WTC11 (cell line): ENCODE measurements around the gene FAU. TPM values are rescaled to one million over a fixed set of nuclear protein-coding genes. Genes with fewer than 3 reads are reported as not detected.

Experiments used
- AR ChIP-seq: fragments of 250-450 bp; sonication (Bioruptor Pico); IDR thresholded peaks from 2 replicates; pipeline ENCODE4 v1.9.0; 2021; ENCODE audit warnings: mild to moderate bottlenecking
- ATF2 ChIP-seq: sonication (generic); formaldehyde crosslinking; IDR thresholded peaks from 2 replicates; pipeline ENCODE4 v1.8.1; 2022; ENCODE audit warnings: low read depth, missing genetic modification reagents, borderline replicate concordance
- CBFB ChIP-seq: sonication (generic); formaldehyde crosslinking; IDR thresholded peaks from 2 replicates; pipeline ENCODE4 v1.8.1; 2022; ENCODE audit warnings: mild to moderate bottlenecking, low read depth, missing genetic modification reagents
- GABPB1 ChIP-seq: sonication (generic); formaldehyde crosslinking; IDR thresholded peaks from 2 replicates; pipeline ENCODE4 v1.8.1; 2023; ENCODE audit warnings: mild to moderate bottlenecking, missing genetic modification reagents
- GRHL2 ChIP-seq: fragments of 250-450 bp; sonication (Bioruptor Pico); IDR thresholded peaks from 2 replicates; pipeline ENCODE4 v1.8.0; 2022; ENCODE audit warnings: mild to moderate bottlenecking, moderate library complexity; ENCODE audit not compliant: insufficient replicate concordance, severe bottlenecking
- HMGXB4 ChIP-seq: sonication (generic); formaldehyde crosslinking; IDR thresholded peaks from 2 replicates; pipeline ENCODE4 v1.8.1; 2023; ENCODE audit warnings: mild to moderate bottlenecking, moderate library complexity, missing genetic modification reagents
- IRF2 ChIP-seq: sonication (generic); formaldehyde crosslinking; IDR thresholded peaks from 2 replicates; pipeline ENCODE4 v1.8.0; 2022; ENCODE audit warnings: low read depth, missing genetic modification reagents, borderline replicate concordance
- MYBL2 ChIP-seq: sonication (generic); formaldehyde crosslinking; IDR thresholded peaks from 2 replicates; pipeline ENCODE4 v1.8.1; 2023; ENCODE audit warnings: mild to moderate bottlenecking, moderate library complexity, missing genetic modification reagents
- NR1H2 ChIP-seq: sonication (generic); formaldehyde crosslinking; IDR thresholded peaks from 2 replicates; pipeline ENCODE4 v1.9.0; 2021; ENCODE audit warnings: mild to moderate bottlenecking, moderate library complexity, missing genetic modification reagents
- NR2C2 ChIP-seq: sonication (generic); formaldehyde crosslinking; IDR thresholded peaks from 2 replicates; pipeline ENCODE4 v1.8.0; 2022; ENCODE audit warnings: mild to moderate bottlenecking, missing genetic modification reagents
- SP1 ChIP-seq: sonication (generic); formaldehyde crosslinking; conservative IDR thresholded peaks from 2 replicates; pipeline ENCODE4 v1.8.1; 2022; ENCODE audit warnings: missing genetic modification reagents
- TCF7 ChIP-seq: sonication (generic); formaldehyde crosslinking; IDR thresholded peaks from 2 replicates; pipeline ENCODE4 v1.8.0; 2022; ENCODE audit warnings: mild to moderate bottlenecking, low read depth, missing genetic modification reagents, moderate library complexity
- ZNF317 ChIP-seq: sonication (generic); formaldehyde crosslinking; IDR thresholded peaks from 2 replicates; pipeline ENCODE4 v1.8.1; 2023; ENCODE audit warnings: low read depth, mild to moderate bottlenecking, moderate library complexity, missing genetic modification reagents, borderline replicate concordance
- ZNF423 ChIP-seq: fragments of 250-450 bp; sonication (Bioruptor Pico); IDR thresholded peaks from 2 replicates; pipeline ENCODE4 v2.1.2; 2022; ENCODE audit warnings: mild to moderate bottlenecking, moderate library complexity
- ZNF512 ChIP-seq: sonication (generic); formaldehyde crosslinking; IDR thresholded peaks from 2 replicates; pipeline ENCODE4 v1.8.1; 2022; ENCODE audit warnings: missing genetic modification reagents, borderline replicate concordance
- ZNF671 ChIP-seq: fragments of 250-450 bp; sonication (Bioruptor Pico); IDR thresholded peaks from 2 replicates; pipeline ENCODE4 v1.8.0; 2021; ENCODE audit warnings: mild to moderate bottlenecking
- total RNA-seq: library from RNA; stranded (reverse); gene quantifications from 3 replicates; pipeline ENCODE4 v1.2.3, GENCODE V29; 2021
- TF ChIP-seq, protein P1 (sequence below): sonication (generic); formaldehyde crosslinking; IDR thresholded peaks from 2 replicates; pipeline ENCODE4 v1.8.1; 2022; ENCODE audit warnings: low read depth, mild to moderate bottlenecking, moderate library complexity, missing genetic modification reagents, borderline replicate concordance
- TF ChIP-seq, protein P2 (sequence below): sonication (generic); formaldehyde crosslinking; IDR thresholded peaks from 2 replicates; pipeline ENCODE4 v1.8.0; 2022; ENCODE audit warnings: mild to moderate bottlenecking, missing genetic modification reagents
- TF ChIP-seq, protein P3 (sequence below): sonication (generic); formaldehyde crosslinking; IDR thresholded peaks from 2 replicates; pipeline ENCODE4 v1.8.1; 2023; ENCODE audit warnings: mild to moderate bottlenecking, missing genetic modification reagents, moderate library complexity
- TF ChIP-seq, protein P4 (sequence below): sonication (generic); formaldehyde crosslinking; IDR thresholded peaks from 2 replicates; pipeline ENCODE4 v1.8.0; 2022; ENCODE audit warnings: mild to moderate bottlenecking, missing genetic modification reagents
- TF ChIP-seq, protein P5 (sequence below): sonication (generic); formaldehyde crosslinking; IDR thresholded peaks from 2 replicates; pipeline ENCODE4 v1.8.0; 2022; ENCODE audit warnings: mild to moderate bottlenecking, missing genetic modification reagents

The FAU gene
- total RNA-seq, 1 experiment from 2014 or later: 991 TPM

GRCh38 chr11:65117206-65118096 is 4.5 kb downstream of the FAU start, which contains the start of gene ZNHIT2 (continued):
- TF ChIP-seq HMGXB4: peak; percentile 89; the same call in 1 of the 2 replicates
- TF ChIP-seq AR: peak; percentile 79; the same call in 1 of the 2 replicates
- TF ChIP-seq ZNF671 (CRISPR knock-in tag): peak; percentile 76; the same call in 1 of the 2 replicates
- TF ChIP-seq, protein P1, sequence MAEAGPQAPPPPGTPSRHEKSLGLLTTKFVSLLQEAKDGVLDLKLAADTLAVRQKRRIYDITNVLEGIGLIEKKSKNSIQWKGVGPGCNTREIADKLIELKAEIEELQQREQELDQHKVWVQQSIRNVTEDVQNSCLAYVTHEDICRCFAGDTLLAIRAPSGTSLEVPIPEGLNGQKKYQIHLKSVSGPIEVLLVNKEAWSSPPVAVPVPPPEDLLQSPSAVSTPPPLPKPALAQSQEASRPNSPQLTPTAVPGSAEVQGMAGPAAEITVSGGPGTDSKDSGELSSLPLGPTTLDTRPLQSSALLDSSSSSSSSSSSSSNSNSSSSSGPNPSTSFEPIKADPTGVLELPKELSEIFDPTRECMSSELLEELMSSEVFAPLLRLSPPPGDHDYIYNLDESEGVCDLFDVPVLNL (CRISPR knock-in tag): no peak
- TF ChIP-seq, protein P2, sequence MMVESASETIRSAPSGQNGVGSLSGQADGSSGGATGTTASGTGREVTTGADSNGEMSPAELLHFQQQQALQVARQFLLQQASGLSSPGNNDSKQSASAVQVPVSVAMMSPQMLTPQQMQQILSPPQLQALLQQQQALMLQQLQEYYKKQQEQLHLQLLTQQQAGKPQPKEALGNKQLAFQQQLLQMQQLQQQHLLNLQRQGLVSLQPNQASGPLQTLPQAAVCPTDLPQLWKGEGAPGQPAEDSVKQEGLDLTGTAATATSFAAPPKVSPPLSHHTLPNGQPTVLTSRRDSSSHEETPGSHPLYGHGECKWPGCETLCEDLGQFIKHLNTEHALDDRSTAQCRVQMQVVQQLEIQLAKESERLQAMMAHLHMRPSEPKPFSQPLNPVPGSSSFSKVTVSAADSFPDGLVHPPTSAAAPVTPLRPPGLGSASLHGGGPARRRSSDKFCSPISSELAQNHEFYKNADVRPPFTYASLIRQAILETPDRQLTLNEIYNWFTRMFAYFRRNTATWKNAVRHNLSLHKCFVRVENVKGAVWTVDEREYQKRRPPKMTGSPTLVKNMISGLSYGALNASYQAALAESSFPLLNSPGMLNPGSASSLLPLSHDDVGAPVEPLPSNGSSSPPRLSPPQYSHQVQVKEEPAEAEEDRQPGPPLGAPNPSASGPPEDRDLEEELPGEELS (CRISPR knock-in tag): peak; percentile 91
- TF ChIP-seq SP1 (CRISPR knock-in tag): peak; percentile 85
- TF ChIP-seq TCF7 (CRISPR knock-in tag): no peak
- peak; percentile 97 for TF ChIP-seq NR2C2 (CRISPR knock-in tag)
- TF ChIP-seq ATF2 (CRISPR knock-in tag): no peak
- TF ChIP-seq NR1H2 (CRISPR knock-in tag): no peak
- TF ChIP-seq, protein P3, sequence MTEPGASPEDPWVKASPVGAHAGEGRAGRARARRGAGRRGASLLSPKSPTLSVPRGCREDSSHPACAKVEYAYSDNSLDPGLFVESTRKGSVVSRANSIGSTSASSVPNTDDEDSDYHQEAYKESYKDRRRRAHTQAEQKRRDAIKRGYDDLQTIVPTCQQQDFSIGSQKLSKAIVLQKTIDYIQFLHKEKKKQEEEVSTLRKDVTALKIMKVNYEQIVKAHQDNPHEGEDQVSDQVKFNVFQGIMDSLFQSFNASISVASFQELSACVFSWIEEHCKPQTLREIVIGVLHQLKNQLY: no peak; the same call in 1 of the 2 replicates
- no peak for TF ChIP-seq GRHL2
- TF ChIP-seq MYBL2 (CRISPR knock-in tag): no peak
- peak; percentile 95 for TF ChIP-seq GABPB1 (CRISPR knock-in tag)
- no peak for TF ChIP-seq ZNF423 (CRISPR knock-in tag)
- TF ChIP-seq IRF2 (CRISPR knock-in tag): no peak
- no peak for TF ChIP-seq ZNF317
- TF ChIP-seq, protein P4, sequence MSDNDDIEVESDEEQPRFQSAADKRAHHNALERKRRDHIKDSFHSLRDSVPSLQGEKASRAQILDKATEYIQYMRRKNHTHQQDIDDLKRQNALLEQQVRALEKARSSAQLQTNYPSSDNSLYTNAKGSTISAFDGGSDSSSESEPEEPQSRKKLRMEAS (CRISPR knock-in tag): peak; percentile 74; the same call in 1 of the 2 replicates
- TF ChIP-seq CBFB (CRISPR knock-in tag): 0 out of 2 replicates have a peak, but pooled peaks have one; percentile 64
- TF ChIP-seq, protein P5, sequence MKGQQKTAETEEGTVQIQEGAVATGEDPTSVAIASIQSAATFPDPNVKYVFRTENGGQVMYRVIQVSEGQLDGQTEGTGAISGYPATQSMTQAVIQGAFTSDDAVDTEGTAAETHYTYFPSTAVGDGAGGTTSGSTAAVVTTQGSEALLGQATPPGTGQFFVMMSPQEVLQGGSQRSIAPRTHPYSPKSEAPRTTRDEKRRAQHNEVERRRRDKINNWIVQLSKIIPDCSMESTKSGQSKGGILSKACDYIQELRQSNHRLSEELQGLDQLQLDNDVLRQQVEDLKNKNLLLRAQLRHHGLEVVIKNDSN (CRISPR knock-in tag): peak; percentile 61; the same call in 1 of the 2 replicates
- TF ChIP-seq ZNF512: no peak
